ENCODE measurements around the gene CFAP251. TPM values are rescaled to one million over a fixed set of nuclear protein-coding genes. Genes with fewer than 3 reads are reported as not detected.

The CFAP251 gene
- total and polyA plus RNA-seq, 2 of the 8 experiments (the other 6 are each of a cell fraction or from before 2014, with no cell fraction given): 1.8 to 2.9 TPM

DNA sequence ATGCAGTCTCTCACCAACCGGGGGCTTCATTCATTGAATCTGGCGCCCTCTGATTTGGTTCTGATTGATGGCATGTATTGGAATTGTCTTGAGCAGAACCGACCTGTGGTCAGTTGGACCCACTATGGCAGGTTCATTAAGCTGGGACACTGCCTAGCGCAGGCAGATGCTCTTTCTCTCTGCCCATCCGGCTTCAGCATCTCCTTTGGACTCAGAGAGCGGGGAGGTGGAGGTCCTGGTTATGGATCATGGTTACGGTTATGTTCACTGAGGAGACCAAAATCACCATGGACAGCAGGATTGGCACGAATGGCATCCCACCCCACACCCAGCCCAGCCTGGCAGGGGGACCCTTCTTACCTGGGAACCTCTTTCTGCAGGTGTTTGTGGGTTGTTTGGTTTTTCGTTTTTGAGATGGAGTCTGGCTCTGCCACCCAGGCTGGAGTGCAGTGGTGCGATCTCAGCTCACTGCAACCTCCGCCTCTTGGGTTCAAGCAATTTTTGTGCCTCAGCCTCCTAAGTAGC, 86.9 kb downstream of the CFAP251 start (continued):
- TF ChIP-seq SRF (IDR thresholded peaks at IDR 0.05; ENCODE audit: low read depth, low read length): no peak
- no peak for TF ChIP-seq RNF2 (IDR thresholded peaks at IDR 0.05; ENCODE audit: borderline replicate concordance, low read depth, low read length, missing control alignments, poor library complexity, severe bottlenecking)

Data from H1 (cell line).